ENCODE measurements around the gene ABCC5.
"Not testable (repeated sequence)": the region's sequence is repeated elsewhere in the genome, so short reads cannot be mapped to it uniquely, and the experiment has no call there.

Gene ABCC5

GRCh38 chr3:183884097-183884426 lies 133.6 kb downstream of the ABCC5 start:
- DNase-seq = no peak

GRCh38 chr3:183883291-183884096 lies 134.2 kb downstream of the ABCC5 start:
- DNase-seq = no peak

GRCh38 chr3:183880121-183880520 lies 137.6 kb downstream of the ABCC5 start:
- no peak for DNase-seq

GRCh38 chr3:183879243-183879642 lies 138.4 kb downstream of the ABCC5 start:
- DNase-seq = no peak

- DNase-seq = no peak
Measured at GRCh38 chr3:183878071-183878470, 139.6 kb downstream of the ABCC5 start.

- DNase-seq = not testable (repeated sequence)
Measured at GRCh38 chr3:183877227-183877626, 140.5 kb downstream of the ABCC5 start.

GRCh38 chr3:183875411-183875810 lies 142.3 kb downstream of the ABCC5 start:
- no peak for DNase-seq

- no peak for DNase-seq
Measured at GRCh38 chr3:183873914-183874313, 143.8 kb downstream of the ABCC5 start.

GRCh38 chr3:183871541-183871940 lies 146.1 kb downstream of the ABCC5 start:
- DNase-seq = no peak

- DNase-seq = no peak
Measured at GRCh38 chr3:183870563-183870962, 147.1 kb downstream of the ABCC5 start.

All from NCI-H2171 (cell line).